Measurements from ENCODE around the gene PRR15L.

GRCh38 chr17:47959825-47960655, 2.4 kb upstream of the PRR15L start:
- TF ChIP-seq POLR2A (IDR thresholded peaks at IDR 0.05) (no peak), EP300 (IDR thresholded peaks at IDR 0.05) (no peak), CTCF (IDR thresholded peaks at IDR 0.05) (no peak)

Data from upper lobe of left lung (tissue), 4 donors.